HEK293 (cell line): ENCODE results near the gene CFH.

Source experiments
- CTCF ChIA-PET: fragments of 350-600 bp; formaldehyde crosslinking; extraction: SDS; loops from one replicate; lab custom pipeline; 2021; ENCODE audit warnings: antibody characterized with exemption; lab: Yijun Ruan, JAX
- POLR2A ChIA-PET: fragments of 300-600 bp; formaldehyde crosslinking; extraction: SDS; loops from one replicate; lab custom pipeline; 2020; ENCODE audit warnings: antibody characterized with exemption, inconsistent platforms; lab: Yijun Ruan, JAX
- H3K27ac ChIP-seq: fragments of 200-500 bp; sonication (Bioruptor generic); 2 replicates; pipeline ENCODE4 v1.5.1; 2014; ENCODE audit warnings: low read depth, low read length, control low read depth, inconsistent platforms; ENCODE audit errors: extremely low read depth
- H3K36me3 ChIP-seq, 2 experiments: fragments of 200-500 bp in 1 of 2; sonication (Bioruptor generic) in 1 of 2; 1 replicate in 1 of 2; 2 replicates in 1 of 2; pipeline ENCODE4 v1.5.1; 2014 to 2017; ENCODE audit warnings: inconsistent platforms in 2 of 2, low read length in 2 of 2; ENCODE audit not compliant: control insufficient read depth in 2 of 2, insufficient read depth in 1 of 2
- H3K4me1 ChIP-seq: fragments of 200-500 bp; sonication (Bioruptor generic); 2 replicates; pipeline ENCODE4 v1.5.1; 2014; ENCODE audit warnings: mild to moderate bottlenecking, low read length, inconsistent platforms; ENCODE audit not compliant: control insufficient read depth, insufficient read depth
- H3K4me3 ChIP-seq: 2 replicates; pipeline ENCODE4 v1.5.1; 2011; ENCODE audit warnings: low read depth, mild to moderate bottlenecking, control low read depth, low read length, moderate library complexity
- H3K9me3 ChIP-seq: fragments of 200-500 bp; sonication (Bioruptor generic); 2 replicates; pipeline ENCODE4 v1.5.1; 2014; ENCODE audit warnings: low read depth, low read length, inconsistent platforms; ENCODE audit not compliant: control insufficient read depth, insufficient read depth
- BCL11A ChIP-seq: fragments of 450-650 bp; formaldehyde crosslinking; IDR thresholded peaks from 2 replicates; pipeline ENCODE4 v1.5.1; 2016; ENCODE audit warnings: low read depth, missing biosample characterization, missing genetic modification characterization
- GLIS2 ChIP-seq: fragments of 450-650 bp; formaldehyde crosslinking; IDR thresholded peaks from 2 replicates; pipeline ENCODE4 v1.5.1; 2016; ENCODE audit warnings: missing biosample characterization, missing genetic modification characterization
- IKZF3 ChIP-seq: fragments of 450-650 bp; IDR thresholded peaks from 2 replicates; pipeline ENCODE4 v1.5.0; 2018; ENCODE audit warnings: missing biosample characterization, mild to moderate bottlenecking, missing genetic modification characterization, moderate library complexity
- KLF16 ChIP-seq: fragments of 450-650 bp; formaldehyde crosslinking; IDR thresholded peaks from 2 replicates; pipeline ENCODE4 v1.5.1; 2017; ENCODE audit warnings: missing biosample characterization, missing genetic modification characterization
- PBX3 ChIP-seq: sonication (generic); formaldehyde crosslinking; IDR thresholded peaks from 2 replicates; pipeline ENCODE4 v1.8.1; 2022; ENCODE audit warnings: mild to moderate bottlenecking, moderate library complexity, missing genetic modification reagents
- PRDM10 ChIP-seq: fragments of 450-650 bp; formaldehyde crosslinking; IDR thresholded peaks from 2 replicates; pipeline ENCODE4 v1.5.1; 2016; ENCODE audit warnings: missing biosample characterization, missing genetic modification characterization
- SP2 ChIP-seq: fragments of 450-650 bp; formaldehyde crosslinking; IDR thresholded peaks from 2 replicates; pipeline ENCODE4 v1.5.1; 2016; ENCODE audit warnings: missing biosample characterization, missing genetic modification characterization
- SP3 ChIP-seq: fragments of 450-650 bp; formaldehyde crosslinking; IDR thresholded peaks from 2 replicates; pipeline ENCODE4 v1.5.1; 2016; ENCODE audit warnings: missing biosample characterization, missing genetic modification characterization
- TRIM28 ChIP-seq: IDR thresholded peaks from 2 replicates; pipeline ENCODE4 v1.6.1; 2011; ENCODE audit warnings: low read length, control low read depth, borderline replicate concordance
- ZBTB17 ChIP-seq: fragments of 450-650 bp; formaldehyde crosslinking; IDR thresholded peaks from 2 replicates; pipeline ENCODE4 v1.5.1; 2016; ENCODE audit warnings: missing biosample characterization, missing genetic modification characterization
- ZBTB21 ChIP-seq: fragments of 450-650 bp; formaldehyde crosslinking; IDR thresholded peaks from 2 replicates; pipeline ENCODE4 v1.5.1; 2017; ENCODE audit warnings: missing biosample characterization, missing genetic modification characterization
- ZFHX2 ChIP-seq: fragments of 450-650 bp; formaldehyde crosslinking; conservative IDR thresholded peaks from 2 replicates; pipeline ENCODE4 v1.5.1; 2016; ENCODE audit warnings: missing biosample characterization, missing genetic modification characterization
- ZFP3 ChIP-seq: fragments of 450-650 bp; formaldehyde crosslinking; IDR thresholded peaks from 2 replicates; pipeline ENCODE4 v1.5.1; 2016; ENCODE audit warnings: low read depth, missing biosample characterization, missing genetic modification characterization
- ZFP37 ChIP-seq: fragments of 450-650 bp; formaldehyde crosslinking; IDR thresholded peaks from 2 replicates; pipeline ENCODE4 v1.5.1; 2016; ENCODE audit warnings: missing biosample characterization, missing genetic modification characterization
- ZNF138 ChIP-seq: fragments of 450-650 bp; formaldehyde crosslinking; IDR thresholded peaks from 2 replicates; pipeline ENCODE4 v1.5.1; 2016; ENCODE audit warnings: missing biosample characterization, missing genetic modification characterization, borderline replicate concordance
- ZNF292 ChIP-seq: fragments of 450-650 bp; formaldehyde crosslinking; IDR thresholded peaks from 2 replicates; pipeline ENCODE4 v1.5.1; 2016; ENCODE audit warnings: low read depth, missing biosample characterization, missing genetic modification characterization, borderline replicate concordance
- ZNF324 ChIP-seq: fragments of 450-650 bp; formaldehyde crosslinking; IDR thresholded peaks from 2 replicates; pipeline ENCODE4 v1.5.1; 2016; ENCODE audit warnings: missing biosample characterization, missing genetic modification characterization
- ZNF335 ChIP-seq: fragments of 450-650 bp; formaldehyde crosslinking; conservative IDR thresholded peaks from 2 replicates; pipeline ENCODE4 v1.5.1; 2016; ENCODE audit warnings: missing biosample characterization, missing genetic modification characterization
- ZNF341 ChIP-seq: fragments of 450-650 bp; formaldehyde crosslinking; IDR thresholded peaks from 2 replicates; pipeline ENCODE4; 2016; ENCODE audit warnings: low read depth, missing biosample characterization, missing genetic modification characterization
- ZNF514 ChIP-seq: fragments of 450-650 bp; formaldehyde crosslinking; IDR thresholded peaks from 2 replicates; pipeline ENCODE4 v1.5.1; 2016; ENCODE audit warnings: missing biosample characterization, missing genetic modification characterization
- ZNF530 ChIP-seq: fragments of 450-650 bp; formaldehyde crosslinking; IDR thresholded peaks from 2 replicates; pipeline ENCODE4 v1.5.1; 2016; ENCODE audit warnings: low read depth, missing biosample characterization, missing genetic modification characterization
- ZNF561 ChIP-seq: fragments of 450-650 bp; IDR thresholded peaks from 2 replicates; pipeline ENCODE4 v1.5.1; 2018; ENCODE audit warnings: missing biosample characterization, missing genetic modification characterization, borderline replicate concordance
- TF ChIP-seq, protein P1 (sequence below): fragments of 450-650 bp; formaldehyde crosslinking; IDR thresholded peaks from 2 replicates; pipeline ENCODE4 v1.5.1; 2016; ENCODE audit warnings: missing biosample characterization, missing genetic modification characterization
- TF ChIP-seq, protein P2 (sequence below): fragments of 450-650 bp; formaldehyde crosslinking; IDR thresholded peaks from 2 replicates; pipeline ENCODE4 v1.5.1; 2017; ENCODE audit warnings: missing biosample characterization, missing genetic modification characterization
- TF ChIP-seq, protein P3 (sequence below): fragments of 450-650 bp; formaldehyde crosslinking; IDR thresholded peaks from 2 replicates; pipeline ENCODE4 v1.5.1; 2016; ENCODE audit warnings: missing biosample characterization, missing genetic modification characterization

Gene CFH

DNA sequence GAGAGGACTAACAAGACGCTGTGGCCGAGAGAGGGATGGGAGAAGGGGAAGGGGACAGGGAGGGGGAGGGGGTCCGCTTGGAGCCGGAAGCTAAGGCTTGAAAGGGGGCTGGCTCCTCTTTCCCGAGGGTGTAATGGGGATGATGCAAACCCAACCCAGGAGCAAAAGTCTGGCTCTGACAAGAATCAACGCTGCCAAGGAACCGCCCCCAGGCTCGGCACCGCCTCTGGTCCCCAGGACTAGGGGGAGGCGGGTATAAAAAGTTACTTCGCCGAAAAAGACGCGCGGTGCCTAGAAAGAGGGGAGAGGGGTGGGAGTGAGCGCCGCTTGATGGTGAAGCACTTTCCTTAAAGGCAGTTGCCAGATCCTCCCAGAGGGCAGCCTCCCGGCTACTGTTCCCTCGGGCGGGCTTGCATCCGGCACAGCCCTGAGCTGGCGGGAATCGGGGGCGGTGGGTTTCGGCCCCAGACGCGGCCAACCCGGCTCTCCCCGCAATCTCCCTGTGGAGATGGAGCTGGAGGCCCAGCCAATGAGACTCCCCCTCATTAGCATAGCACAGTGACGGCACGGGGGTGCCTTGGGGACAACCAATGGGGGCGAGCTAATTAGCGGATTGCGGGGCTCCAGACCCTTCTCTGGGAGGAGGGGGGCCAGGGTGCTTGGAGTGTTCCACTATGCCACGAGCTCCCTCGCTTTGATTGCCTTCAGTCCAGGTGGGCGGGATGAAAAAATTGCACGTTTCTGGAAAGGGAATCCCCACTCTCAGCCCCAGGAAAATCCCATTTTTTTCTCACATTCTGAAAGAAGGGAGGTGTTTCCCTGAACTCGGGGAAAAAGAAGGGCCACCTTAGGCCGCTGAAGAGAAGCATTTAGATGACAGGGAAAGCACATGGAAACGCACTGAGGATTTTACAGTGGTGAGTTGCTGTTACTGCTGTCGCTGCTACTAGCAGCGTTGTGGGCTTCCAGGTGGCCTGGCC, 43.2 kb upstream of the CFH start, which contains the start of gene KCNT2:
Gene KCNT2 (minus strand): TSS at position 51 of the 980 bp plus-strand sequence. CDS start 131 bp downstream, outside the sequence.
- TF ChIP-seq ZNF335 (tag by site-specific recombination) (peak; percentile 54), ZNF138 (tag by site-specific recombination) (no peak), ZNF514 (tag by site-specific recombination) (no peak), ZNF530 (tag by site-specific recombination) (no peak), ZFHX2 (tag by site-specific recombination) (0 out of 2 replicates have a peak, but pooled peaks have one; percentile 20), GLIS2 (tag by site-specific recombination) (no peak), SP2 (peak; percentile 68), TRIM28 (no peak), ZNF292 (tag by site-specific recombination) (no peak), ZBTB17 (tag by site-specific recombination) (0 out of 2 replicates have a peak, but pooled peaks have one; percentile 25), ZNF341 (tag by site-specific recombination) (peak; percentile 27; the same call in 1 of the 2 replicates), PRDM10 (tag by site-specific recombination) (peak; percentile 79; the same call in 1 of the 2 replicates), SP3 (tag by site-specific recombination) (0 out of 2 replicates have a peak, but pooled peaks have one; percentile 27)
- TF ChIP-seq, protein P1, sequence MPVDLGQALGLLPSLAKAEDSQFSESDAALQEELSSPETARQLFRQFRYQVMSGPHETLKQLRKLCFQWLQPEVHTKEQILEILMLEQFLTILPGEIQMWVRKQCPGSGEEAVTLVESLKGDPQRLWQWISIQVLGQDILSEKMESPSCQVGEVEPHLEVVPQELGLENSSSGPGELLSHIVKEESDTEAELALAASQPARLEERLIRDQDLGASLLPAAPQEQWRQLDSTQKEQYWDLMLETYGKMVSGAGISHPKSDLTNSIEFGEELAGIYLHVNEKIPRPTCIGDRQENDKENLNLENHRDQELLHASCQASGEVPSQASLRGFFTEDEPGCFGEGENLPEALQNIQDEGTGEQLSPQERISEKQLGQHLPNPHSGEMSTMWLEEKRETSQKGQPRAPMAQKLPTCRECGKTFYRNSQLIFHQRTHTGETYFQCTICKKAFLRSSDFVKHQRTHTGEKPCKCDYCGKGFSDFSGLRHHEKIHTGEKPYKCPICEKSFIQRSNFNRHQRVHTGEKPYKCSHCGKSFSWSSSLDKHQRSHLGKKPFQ (tag by site-specific recombination) = no peak
- TF ChIP-seq, protein P2, sequence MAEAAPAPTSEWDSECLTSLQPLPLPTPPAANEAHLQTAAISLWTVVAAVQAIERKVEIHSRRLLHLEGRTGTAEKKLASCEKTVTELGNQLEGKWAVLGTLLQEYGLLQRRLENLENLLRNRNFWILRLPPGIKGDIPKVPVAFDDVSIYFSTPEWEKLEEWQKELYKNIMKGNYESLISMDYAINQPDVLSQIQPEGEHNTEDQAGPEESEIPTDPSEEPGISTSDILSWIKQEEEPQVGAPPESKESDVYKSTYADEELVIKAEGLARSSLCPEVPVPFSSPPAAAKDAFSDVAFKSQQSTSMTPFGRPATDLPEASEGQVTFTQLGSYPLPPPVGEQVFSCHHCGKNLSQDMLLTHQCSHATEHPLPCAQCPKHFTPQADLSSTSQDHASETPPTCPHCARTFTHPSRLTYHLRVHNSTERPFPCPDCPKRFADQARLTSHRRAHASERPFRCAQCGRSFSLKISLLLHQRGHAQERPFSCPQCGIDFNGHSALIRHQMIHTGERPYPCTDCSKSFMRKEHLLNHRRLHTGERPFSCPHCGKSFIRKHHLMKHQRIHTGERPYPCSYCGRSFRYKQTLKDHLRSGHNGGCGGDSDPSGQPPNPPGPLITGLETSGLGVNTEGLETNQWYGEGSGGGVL (tag by site-specific recombination) = peak; percentile 39; the same call in 1 of the 2 replicates
- TF ChIP-seq, all 188 proteins: peak for 8
- Histone ChIP-seq H3K4me1 (no peaks in the 10 kb centered on the region), H3K27ac (no peak within 1 kb of the TSS), H3K9me3 (no peaks in the 10 kb centered on the region), H3K36me3 (no peaks in the 10 kb centered on the region), H3K4me3 (peak within 1 kb of the TSS; percentile 65)
- ChIA-PET CTCF (no interaction called here), POLR2A (no interaction called here)

GRCh38 chr1:196609370-196609737, 42.5 kb upstream of the CFH start:
- H3K36me3 ChIP-seq = no peaks in the 10 kb centered on the region
- H3K9me3 ChIP-seq = no peaks in the 10 kb centered on the region
- POLR2A ChIA-PET = no interaction called here
- no peak overlapping the region for H3K4me3 ChIP-seq
- CTCF ChIA-PET = no interaction called here
- H3K27ac ChIP-seq = no peak overlapping the region
- no peaks in the 10 kb centered on the region for H3K4me1 ChIP-seq
- TF ChIP-seq ZNF335 (tag by site-specific recombination) = no peak
- TF ChIP-seq ZFP37 (tag by site-specific recombination) = no peak
- no peak for TF ChIP-seq IKZF3
- TF ChIP-seq ZNF324 = no peak
- TF ChIP-seq ZBTB21 (tag by site-specific recombination) = no peak
- no peak for TF ChIP-seq ZNF561 (tag by site-specific recombination)
- no peak for TF ChIP-seq BCL11A
- no peak for TF ChIP-seq KLF16 (tag by site-specific recombination)
- TF ChIP-seq, protein P3, sequence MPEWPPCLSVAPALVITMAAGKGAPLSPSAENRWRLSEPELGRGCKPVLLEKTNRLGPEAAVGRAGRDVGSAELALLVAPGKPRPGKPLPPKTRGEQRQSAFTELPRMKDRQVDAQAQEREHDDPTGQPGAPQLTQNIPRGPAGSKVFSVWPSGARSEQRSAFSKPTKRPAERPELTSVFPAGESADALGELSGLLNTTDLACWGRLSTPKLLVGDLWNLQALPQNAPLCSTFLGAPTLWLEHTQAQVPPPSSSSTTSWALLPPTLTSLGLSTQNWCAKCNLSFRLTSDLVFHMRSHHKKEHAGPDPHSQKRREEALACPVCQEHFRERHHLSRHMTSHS (tag by site-specific recombination) = no peak
- TF ChIP-seq ZFP3 (tag by site-specific recombination) = no peak
- no peak for TF ChIP-seq PBX3
